Epithelial cell of alveolus of lung (primary cell): ENCODE data around the gene NADK2. TPM values are rescaled to one million over a fixed set of nuclear protein-coding genes. Genes with fewer than 3 reads are reported as not detected.

Experiments used
- total RNA-seq: library from RNA; depleted of rRNA; stranded (reverse); fragments of >200 nt; gene quantifications from 2 replicates; pipeline ENCODE4 v1.2.1, GENCODE V29; 2015

The NADK2 gene, protein sequence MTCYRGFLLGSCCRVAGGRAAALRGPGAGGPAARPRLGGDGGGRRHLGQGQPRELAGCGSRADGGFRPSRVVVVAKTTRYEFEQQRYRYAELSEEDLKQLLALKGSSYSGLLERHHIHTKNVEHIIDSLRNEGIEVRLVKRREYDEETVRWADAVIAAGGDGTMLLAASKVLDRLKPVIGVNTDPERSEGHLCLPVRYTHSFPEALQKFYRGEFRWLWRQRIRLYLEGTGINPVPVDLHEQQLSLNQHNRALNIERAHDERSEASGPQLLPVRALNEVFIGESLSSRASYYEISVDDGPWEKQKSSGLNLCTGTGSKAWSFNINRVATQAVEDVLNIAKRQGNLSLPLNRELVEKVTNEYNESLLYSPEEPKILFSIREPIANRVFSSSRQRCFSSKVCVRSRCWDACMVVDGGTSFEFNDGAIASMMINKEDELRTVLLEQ
- total RNA-seq: 6.5 and 11.1 TPM in 2 replicates

GRCh38 chr5:36241631-36242533, at the start of gene NADK2:
NADK2 (minus strand) TSS chr5:36241925; CDS start chr5:36241798, 127 bp downstream.

GRCh38 chr5:36151434-36152323, 90.0 kb downstream of the NADK2 start, which contains the start of the genes LMBRD2 and SKP2:
LMBRD2 (minus strand) TSS chr5:36151887; CDS start chr5:36143349, 8,538 bp downstream.
SKP2 (plus strand) TSS chr5:36152111; CDS start chr5:36152263, 152 bp downstream.

Other genes starting within 250 kb of the NADK2 start
- not detected in 2 replicates for gene UGT3A2, start 175.0 kb downstream of the NADK2 start, total RNA-seq
- gene LMBRD2, start 90.0 kb downstream of the NADK2 start, total RNA-seq: 5.1 and 7.0 TPM in 2 replicates
- 22.5 and 24.0 TPM in 2 replicates for gene SKP2, start 89.8 kb downstream of the NADK2 start, total RNA-seq
- 0.13 TPM in 1 of 2 replicates, not detected in the other for gene RANBP3L, start 60.0 kb upstream of the NADK2 start, total RNA-seq